ENCODE data around the gene CFAP299.

The CFAP299 gene

GRCh38 chr4:80803337-80803736 lies 467.8 kb downstream of the CFAP299 start:
- DNase-seq (ENCODE audit: low read depth), result no peak
- no peak overlapping the region for H3K4me3 ChIP-seq (ENCODE audit: low read depth, low read length)
- no peak for TF ChIP-seq CTCF (IDR thresholded peaks at IDR 0.05; ENCODE audit: control insufficient read depth, extremely low read depth, insufficient read depth)

- DNase-seq (ENCODE audit: low read depth), result no peak
- H3K4me3 ChIP-seq (ENCODE audit: low read depth, low read length), result no peak overlapping the region
- no peak for TF ChIP-seq CTCF (IDR thresholded peaks at IDR 0.05; ENCODE audit: control insufficient read depth, extremely low read depth, insufficient read depth)
Measured at GRCh38 chr4:80806472-80806871, 470.9 kb downstream of the CFAP299 start.

- no peak overlapping the region for H3K4me3 ChIP-seq (ENCODE audit: low read depth, low read length)
- DNase-seq (ENCODE audit: low read depth), result no peak
- TF ChIP-seq CTCF (IDR thresholded peaks at IDR 0.05; ENCODE audit: control insufficient read depth, extremely low read depth, insufficient read depth), result no peak
Measured at GRCh38 chr4:80809039-80809729, 473.7 kb downstream of the CFAP299 start.

GRCh38 chr4:80811406-80811805 lies 475.9 kb downstream of the CFAP299 start:
- no peak for TF ChIP-seq CTCF (IDR thresholded peaks at IDR 0.05; ENCODE audit: control insufficient read depth, extremely low read depth, insufficient read depth)
- H3K4me3 ChIP-seq (ENCODE audit: low read depth, low read length), result no peak overlapping the region
- no peak for DNase-seq (ENCODE audit: low read depth)

GRCh38 chr4:80812145-80812544 lies 476.6 kb downstream of the CFAP299 start:
- no peak overlapping the region for H3K4me3 ChIP-seq (ENCODE audit: low read depth, low read length)
- no peak for TF ChIP-seq CTCF (IDR thresholded peaks at IDR 0.05; ENCODE audit: control insufficient read depth, extremely low read depth, insufficient read depth)
- no peak for DNase-seq (ENCODE audit: low read depth)

- no peak for TF ChIP-seq CTCF (IDR thresholded peaks at IDR 0.05; ENCODE audit: control insufficient read depth, extremely low read depth, insufficient read depth)
- no peak overlapping the region for H3K4me3 ChIP-seq (ENCODE audit: low read depth, low read length)
- DNase-seq (ENCODE audit: low read depth), result no peak
Measured at GRCh38 chr4:80814266-80814665, 478.7 kb downstream of the CFAP299 start.
